ENCODE data around the gene TBCC. TPM values are rescaled to one million over a fixed set of nuclear protein-coding genes. Genes with fewer than 3 reads are reported as not detected.

Gene TBCC, protein sequence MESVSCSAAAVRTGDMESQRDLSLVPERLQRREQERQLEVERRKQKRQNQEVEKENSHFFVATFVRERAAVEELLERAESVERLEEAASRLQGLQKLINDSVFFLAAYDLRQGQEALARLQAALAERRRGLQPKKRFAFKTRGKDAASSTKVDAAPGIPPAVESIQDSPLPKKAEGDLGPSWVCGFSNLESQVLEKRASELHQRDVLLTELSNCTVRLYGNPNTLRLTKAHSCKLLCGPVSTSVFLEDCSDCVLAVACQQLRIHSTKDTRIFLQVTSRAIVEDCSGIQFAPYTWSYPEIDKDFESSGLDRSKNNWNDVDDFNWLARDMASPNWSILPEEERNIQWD
- total RNA-seq: 10 to 100 TPM; 28.8 to 32.6 TPM

DNA sequence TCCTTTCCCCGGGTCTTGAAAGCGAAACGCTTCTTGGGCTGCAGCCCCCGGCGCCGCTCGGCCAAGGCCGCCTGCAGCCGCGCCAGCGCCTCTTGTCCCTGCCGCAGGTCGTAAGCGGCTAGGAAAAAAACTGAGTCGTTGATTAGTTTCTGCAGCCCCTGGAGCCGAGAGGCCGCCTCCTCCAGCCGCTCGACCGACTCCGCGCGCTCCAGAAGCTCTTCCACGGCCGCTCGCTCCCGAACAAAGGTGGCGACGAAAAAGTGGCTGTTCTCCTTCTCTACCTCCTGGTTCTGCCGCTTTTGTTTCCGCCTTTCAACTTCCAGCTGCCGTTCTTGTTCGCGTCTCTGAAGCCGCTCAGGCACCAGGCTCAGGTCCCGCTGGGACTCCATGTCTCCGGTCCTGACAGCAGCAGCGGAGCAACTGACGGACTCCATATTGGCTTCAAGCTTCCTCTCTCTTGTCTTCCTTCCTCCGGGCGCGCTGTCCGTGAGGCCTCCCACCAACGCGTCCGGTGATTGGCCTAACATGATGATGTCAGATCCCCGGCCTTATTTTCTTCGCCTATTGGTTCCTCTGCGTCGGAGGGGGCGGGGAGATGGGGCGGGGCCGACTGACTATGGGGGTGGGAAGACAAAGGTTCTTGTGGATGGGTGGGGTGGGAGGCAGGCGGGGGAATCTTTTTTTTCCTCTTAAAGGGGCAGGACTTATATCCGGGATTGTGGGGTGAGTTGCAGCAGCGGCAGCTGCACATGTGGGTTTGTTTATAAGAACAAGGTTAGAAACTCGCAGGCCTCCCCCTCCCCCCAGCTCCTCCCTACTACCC lies at the start of gene TBCC:
TBCC (minus strand) TSS at position 464 of the 823 bp plus-strand sequence; CDS start at position 434, 30 bp downstream.
- Mint-ChIP-seq H3K4me3 (peak within 1 kb of the TSS; percentile 97), H3K36me3 (peaks cover 13% of the 10 kb centered on the region), H3K27ac (peak within 1 kb of the TSS; percentile 98 to 99), H3K27me3 (no peaks in the 10 kb centered on the region), H3K9me3 (no peaks in the 10 kb centered on the region), H3K4me1 (ENCODE audit: low read depth in 2 of 2) (peaks cover 22 to 24% of the 10 kb centered on the region in 2 donors)
- DNase-seq (ENCODE audit: low spot score): peak; percentile 96
- ATAC-seq: peak; percentile 91 to 93

- no peak for DNase-seq (ENCODE audit: low spot score)
- peaks cover 12 to 16% of the 10 kb centered on the region in 2 donors for H3K4me1 Mint-ChIP-seq (ENCODE audit: low read depth in 2 of 2)
These were observed 49.7 kb upstream of the TBCC start for GRCh38 chr6:42795651-42796050.

DNA sequence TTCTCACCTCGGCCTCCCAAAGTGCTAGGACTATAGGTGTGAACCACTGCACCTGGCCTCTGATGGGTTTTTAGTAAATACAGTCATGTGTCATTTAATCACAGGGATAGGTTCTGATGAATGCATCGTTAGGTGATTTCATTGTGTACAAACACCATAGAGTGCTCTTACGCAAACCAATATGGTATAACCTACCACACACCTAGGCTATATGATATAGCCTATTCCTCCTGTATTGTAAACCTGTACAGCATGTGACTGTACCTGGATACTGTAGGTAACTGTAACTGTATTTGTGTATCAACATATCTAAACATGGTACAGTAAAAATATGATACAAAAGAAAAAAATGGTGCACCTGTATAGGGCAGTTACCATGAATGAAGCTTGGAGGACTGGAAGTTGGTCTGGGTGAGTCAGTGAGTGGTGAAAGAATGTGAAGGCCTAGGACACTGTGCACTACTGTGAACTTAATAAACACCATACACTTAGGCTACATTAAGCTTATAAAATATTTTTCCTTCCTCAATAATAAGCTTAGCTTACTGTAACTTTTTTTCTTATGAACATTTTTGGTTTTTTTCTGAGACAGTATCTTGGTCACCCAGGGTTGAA lies 45.9 kb upstream of the TBCC start:
- Mint-ChIP-seq H3K27ac (peak overlapping the region in 1 of 2 donors; percentile 80), H3K4me1 (ENCODE audit: low read depth in 2 of 2) (peaks cover 28 to 35% of the 10 kb centered on the region in 2 donors), H3K9me3 (no peaks in the 10 kb centered on the region), H3K36me3 (no peaks in the 10 kb centered on the region), H3K4me3 (no peak overlapping the region), H3K27me3 (no peaks in the 10 kb centered on the region)
- no peak for DNase-seq (ENCODE audit: low spot score)
- ATAC-seq: peak in 1 of 2 donors; percentile 36

More at GRCh38 chr6:42795651-42796050, 49.7 kb upstream of the TBCC start:
- H3K4me3 Mint-ChIP-seq: no peak overlapping the region
- no peaks in the 10 kb centered on the region for H3K27me3 Mint-ChIP-seq
- ATAC-seq: no peak
- H3K36me3 Mint-ChIP-seq: no peaks in the 10 kb centered on the region
- no peaks in the 10 kb centered on the region for H3K9me3 Mint-ChIP-seq
- peak overlapping the region in 1 of 2 donors; percentile 1 for H3K27ac Mint-ChIP-seq

DNA sequence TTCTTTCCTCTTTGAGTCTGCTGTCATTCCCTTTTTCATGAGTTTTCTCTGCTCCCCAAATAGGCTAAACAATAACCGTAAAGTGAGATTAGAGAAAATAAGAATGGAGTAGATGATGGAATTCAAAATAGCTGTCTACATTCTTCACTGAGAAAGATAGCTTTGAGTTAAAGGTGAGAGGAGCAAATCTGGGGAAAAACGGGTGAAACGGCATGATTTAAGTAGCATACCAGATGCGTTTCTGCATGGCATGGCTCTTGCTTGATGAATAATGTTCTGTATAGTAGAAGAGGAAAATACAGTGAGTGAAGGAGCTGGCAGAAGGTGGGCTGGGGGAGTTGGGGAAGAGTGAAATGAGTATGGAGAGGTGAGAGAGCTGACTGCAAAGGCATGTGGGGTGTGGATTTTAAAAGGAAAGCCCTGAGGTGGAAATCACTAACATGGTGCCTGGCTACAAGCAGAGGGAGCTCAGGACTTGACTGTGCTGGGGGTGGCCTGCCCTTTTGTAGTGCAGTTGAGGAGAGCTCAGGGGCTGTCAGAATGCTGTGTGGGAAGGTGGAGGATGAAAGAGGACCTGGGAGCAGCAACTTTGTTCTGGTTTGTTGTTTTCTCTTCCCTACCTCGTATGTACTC lies 44.8 kb upstream of the TBCC start:
- Mint-ChIP-seq H3K27ac (peak overlapping the region; percentile 56 to 80), H3K27me3 (no peaks in the 10 kb centered on the region), H3K9me3 (no peaks in the 10 kb centered on the region), H3K4me3 (no peak overlapping the region), H3K4me1 (ENCODE audit: low read depth in 2 of 2) (peaks cover 24% of the 10 kb centered on the region in 2 donors), H3K36me3 (no peaks in the 10 kb centered on the region)
- no peak for DNase-seq (ENCODE audit: low spot score)
- ATAC-seq: no peak

GRCh38 chr6:42788671-42789070 lies 42.8 kb upstream of the TBCC start:
- no peaks in the 10 kb centered on the region for H3K27me3 Mint-ChIP-seq
- no peaks in the 10 kb centered on the region for H3K9me3 Mint-ChIP-seq
- no peak for DNase-seq (ENCODE audit: low spot score)
- no peak for ATAC-seq
- peaks cover 5% of the 10 kb centered on the region for H3K36me3 Mint-ChIP-seq
- peaks cover 24 to 40% of the 10 kb centered on the region in 2 donors for H3K4me1 Mint-ChIP-seq (ENCODE audit: low read depth in 2 of 2)
- H3K27ac Mint-ChIP-seq: peak overlapping the region; percentile 65 to 80
- H3K4me3 Mint-ChIP-seq: peak overlapping the region; percentile 13

- DNase-seq (ENCODE audit: low spot score): no peak
- H3K36me3 Mint-ChIP-seq: peaks cover 5% of the 10 kb centered on the region
- no peak for ATAC-seq
- H3K27ac Mint-ChIP-seq: no peak overlapping the region
- H3K9me3 Mint-ChIP-seq: no peaks in the 10 kb centered on the region
- H3K4me1 Mint-ChIP-seq (ENCODE audit: low read depth in 2 of 2): peaks cover 24 to 40% of the 10 kb centered on the region in 2 donors
- H3K4me3 Mint-ChIP-seq: no peak overlapping the region
- H3K27me3 Mint-ChIP-seq: no peaks in the 10 kb centered on the region
These were observed 41.2 kb upstream of the TBCC start for GRCh38 chr6:42787063-42787472.

DNA sequence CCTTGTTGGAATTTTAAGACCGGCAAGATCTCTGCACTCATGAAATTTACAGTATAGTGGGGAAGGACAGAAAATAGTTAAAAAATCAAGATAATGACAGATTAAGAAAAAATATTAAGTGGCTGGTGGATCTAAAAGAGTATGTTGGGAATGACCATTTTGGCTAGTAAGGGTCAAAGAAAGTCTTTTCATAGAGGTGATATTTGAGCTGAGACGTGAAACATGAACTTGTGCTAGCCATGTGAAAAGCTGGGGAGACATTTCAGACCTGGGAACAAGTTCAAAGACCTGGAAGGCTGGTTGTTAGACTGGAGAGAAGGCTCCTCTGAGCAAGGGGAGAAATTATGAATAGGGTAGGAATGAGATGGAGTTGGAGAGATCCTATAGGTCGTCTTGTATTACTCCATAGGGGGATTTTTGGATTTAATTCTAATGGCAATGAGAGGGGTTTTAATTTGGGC lies 40.7 kb upstream of the TBCC start:
- DNase-seq (ENCODE audit: low spot score): no peak
- Mint-ChIP-seq H3K9me3 (no peaks in the 10 kb centered on the region), H3K36me3 (peaks cover 5% of the 10 kb centered on the region), H3K4me1 (ENCODE audit: low read depth in 2 of 2) (peaks cover 24 to 40% of the 10 kb centered on the region in 2 donors), H3K27me3 (no peaks in the 10 kb centered on the region), H3K27ac (no peak overlapping the region), H3K4me3 (no peak overlapping the region)
- ATAC-seq: no peak

DNA sequence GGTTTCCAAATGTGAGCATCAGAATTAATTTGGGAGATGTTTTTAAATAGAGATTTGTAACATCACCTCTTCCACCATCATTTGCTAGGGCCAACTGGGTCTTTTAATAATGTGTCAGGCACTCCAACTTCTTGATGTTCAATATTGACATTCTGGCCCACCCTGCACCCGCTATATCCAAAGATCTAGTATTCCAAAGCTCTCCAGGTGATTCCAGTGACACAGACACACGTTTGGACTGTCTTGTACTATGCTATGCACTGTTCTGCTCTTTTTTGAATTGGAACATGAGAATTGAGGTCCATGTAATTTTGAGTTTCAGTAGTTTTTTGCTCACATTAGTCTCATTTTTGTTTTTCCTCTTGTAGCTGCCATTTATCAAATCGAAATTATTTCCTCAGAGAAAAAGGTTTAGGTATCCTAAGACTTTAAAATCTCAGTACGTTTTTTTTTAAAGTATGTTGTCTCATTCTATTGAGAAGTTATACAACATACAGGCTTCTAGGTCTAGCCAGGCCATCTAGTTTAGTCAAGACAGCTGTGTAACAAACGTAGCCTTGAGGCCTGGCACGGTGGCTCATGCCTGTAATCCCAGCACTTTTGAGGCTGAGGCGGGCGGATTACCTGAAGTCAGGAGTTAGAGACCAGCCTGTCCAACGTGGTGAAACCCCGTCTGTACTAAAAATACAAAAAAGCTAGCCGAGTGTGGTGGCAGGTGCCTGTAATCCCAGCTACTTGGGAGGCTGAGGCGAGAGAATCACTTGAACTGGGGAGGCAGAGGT lies 39.0 kb upstream of the TBCC start:
- Mint-ChIP-seq H3K27ac (no peak overlapping the region), H3K9me3 (no peaks in the 10 kb centered on the region), H3K4me3 (peak overlapping the region; percentile 96), H3K27me3 (no peaks in the 10 kb centered on the region), H3K36me3 (peaks cover 5% of the 10 kb centered on the region), H3K4me1 (ENCODE audit: low read depth in 2 of 2) (peaks cover 24 to 36% of the 10 kb centered on the region in 2 donors)
- ATAC-seq (no peak), DNase-seq (ENCODE audit: low spot score) (no peak)

- ATAC-seq (no peak), DNase-seq (ENCODE audit: low spot score) (no peak)
- H3K4me3 Mint-ChIP-seq: peak overlapping the region; percentile 96
- H3K27me3 Mint-ChIP-seq: no peaks in the 10 kb centered on the region
- peaks cover 18 to 32% of the 10 kb centered on the region in 2 donors for H3K4me1 Mint-ChIP-seq (ENCODE audit: low read depth in 2 of 2)
- no peaks in the 10 kb centered on the region for H3K9me3 Mint-ChIP-seq
- H3K36me3 Mint-ChIP-seq: peaks cover 5% of the 10 kb centered on the region
- H3K27ac Mint-ChIP-seq: no peak overlapping the region
These were observed 38.2 kb upstream of the TBCC start for GRCh38 chr6:42783876-42784642.

- peak; percentile 78 to 80 for ATAC-seq
- H3K27me3 Mint-ChIP-seq: no peaks in the 10 kb centered on the region
- DNase-seq (ENCODE audit: low spot score): peak; percentile 65
- peaks cover 11 to 26% of the 10 kb centered on the region in 2 donors for H3K4me1 Mint-ChIP-seq (ENCODE audit: low read depth in 2 of 2)
- peaks cover 5% of the 10 kb centered on the region for H3K36me3 Mint-ChIP-seq
- no peaks in the 10 kb centered on the region for H3K9me3 Mint-ChIP-seq
- peak overlapping the region in 1 of 2 donors; percentile 98 for H3K27ac Mint-ChIP-seq
- H3K4me3 Mint-ChIP-seq: peak overlapping the region; percentile 96
These were observed 37.4 kb upstream of the TBCC start for GRCh38 chr6:42783177-42783875.

DNA sequence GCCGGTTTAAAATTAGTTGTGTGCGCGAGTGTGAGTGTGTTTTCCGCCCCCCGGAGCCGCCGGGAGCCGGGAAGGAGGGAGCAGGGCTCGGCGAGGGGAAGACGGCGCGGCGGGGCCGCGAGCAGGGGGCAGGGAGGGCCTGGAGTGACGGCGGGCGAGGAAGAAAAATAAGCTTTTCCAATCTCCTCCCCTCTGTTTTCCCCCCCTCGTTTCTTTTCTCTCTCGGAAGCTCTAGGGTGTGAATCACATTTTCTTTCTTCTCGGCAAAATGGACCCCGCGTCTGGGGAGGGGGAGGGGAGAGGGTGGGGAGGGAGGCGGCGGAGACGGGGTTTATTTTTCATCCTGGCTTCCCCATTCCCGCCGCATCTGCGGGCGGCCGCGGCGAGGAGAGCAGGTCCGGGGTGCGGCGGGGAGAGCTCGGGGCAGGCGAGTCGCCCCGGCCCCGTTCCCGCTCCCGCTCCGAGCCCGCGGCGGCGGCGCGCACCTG lies 36.8 kb upstream of the TBCC start:
- H3K27ac Mint-ChIP-seq: peak overlapping the region in 1 of 2 donors; percentile 98
- peaks cover 10 to 25% of the 10 kb centered on the region in 2 donors for H3K4me1 Mint-ChIP-seq (ENCODE audit: low read depth in 2 of 2)
- no peaks in the 10 kb centered on the region for H3K27me3 Mint-ChIP-seq
- ATAC-seq: peak; percentile 70 to 73
- DNase-seq (ENCODE audit: low spot score): peak; percentile 74
- peaks cover 5% of the 10 kb centered on the region for H3K36me3 Mint-ChIP-seq
- no peaks in the 10 kb centered on the region for H3K9me3 Mint-ChIP-seq
- peak overlapping the region; percentile 93 for H3K4me3 Mint-ChIP-seq

All from natural killer cell treated with Interleukin-12 subunit alpha and Interleukin-12 subunit beta and Interleukin-15 and Interleukin-18, amount 100 ng/mL, for 72 hours (primary cell).